Nephron progenitor cell (in vitro differentiated cells): ENCODE results near the gene HERPUD1.
A peak's percentile ranks its signal among the peaks of the same experiment; 100 is the strongest.

Experiments used
- DNase-seq: peaks from one replicate; pipeline ENCODE4 v3.0.0; 2021
- H3K27ac Mint-ChIP-seq: 2 replicates; pipeline ENCODE4 v1.8.0; 2021; ENCODE audit warnings: mild to moderate bottlenecking, moderate library complexity, mixed read lengths
- H3K27me3 Mint-ChIP-seq: 2 replicates; pipeline ENCODE4 v1.8.0; 2021; ENCODE audit warnings: mild to moderate bottlenecking, low read depth, mixed read lengths; ENCODE audit not compliant: poor library complexity
- H3K36me3 Mint-ChIP-seq: 2 replicates; pipeline ENCODE4 v1.8.0; 2021; ENCODE audit warnings: low read depth, mixed read lengths
- H3K4me1 Mint-ChIP-seq: 2 replicates; pipeline ENCODE4 v1.8.0; 2021; ENCODE audit warnings: mixed read lengths
- H3K4me3 Mint-ChIP-seq: 2 replicates; pipeline ENCODE4 v1.8.0; 2021; ENCODE audit warnings: mild to moderate bottlenecking, moderate library complexity, mixed read lengths
- H3K9me3 Mint-ChIP-seq: 2 replicates; pipeline ENCODE4 v1.8.0; 2021; ENCODE audit warnings: mild to moderate bottlenecking, moderate library complexity, mixed read lengths
- CTCF ChIP-seq: fragments of 200-600 bp; sonication (generic); IDR thresholded peaks from 2 replicates; pipeline ENCODE4 v1.5.0; 2021; ENCODE audit warnings: antibody characterized with exemption

HERPUD1 gene

GRCh38 chr16:56956756-56957155, 24.8 kb downstream of the HERPUD1 start:
- H3K4me1 Mint-ChIP-seq, result peaks cover 14% of the 10 kb centered on the region
- no peaks in the 10 kb centered on the region for H3K36me3 Mint-ChIP-seq
- no peak for DNase-seq
- no peak for TF ChIP-seq CTCF
- H3K27me3 Mint-ChIP-seq, result peaks cover 22% of the 10 kb centered on the region
- no peak overlapping the region for H3K27ac Mint-ChIP-seq
- peaks cover 5% of the 10 kb centered on the region for H3K9me3 Mint-ChIP-seq
- H3K4me3 Mint-ChIP-seq, result no peak overlapping the region

- TF ChIP-seq CTCF, result no peak
- H3K36me3 Mint-ChIP-seq, result no peaks in the 10 kb centered on the region
- peaks cover 4% of the 10 kb centered on the region for H3K9me3 Mint-ChIP-seq
- no peak overlapping the region for H3K27ac Mint-ChIP-seq
- no peak for DNase-seq
- peaks cover 21% of the 10 kb centered on the region for H3K27me3 Mint-ChIP-seq
- peaks cover 3% of the 10 kb centered on the region for H3K4me1 Mint-ChIP-seq
- no peak overlapping the region for H3K4me3 Mint-ChIP-seq
These were observed 28.8 kb downstream of the HERPUD1 start for GRCh38 chr16:56960681-56961281.

- TF ChIP-seq CTCF, result no peak
- Mint-ChIP-seq H3K4me1 (peaks cover 6% of the 10 kb centered on the region), H3K36me3 (no peaks in the 10 kb centered on the region)
These were observed 29.4 kb downstream of the HERPUD1 start for GRCh38 chr16:56961386-56961785.

GRCh38 chr16:56961851-56962281, 29.9 kb downstream of the HERPUD1 start, which contains the start of gene CETP:
Gene CETP, plus strand, starts transcription at chr16:56961950. Its CDS starts 30 bp downstream, at chr16:56961980.
- peaks cover 18% of the 10 kb centered on the region for H3K27me3 Mint-ChIP-seq
- no peak within 1 kb of the TSS for H3K27ac Mint-ChIP-seq
- no peak for TF ChIP-seq CTCF
- no peak for DNase-seq
- peaks cover 6% of the 10 kb centered on the region for H3K4me1 Mint-ChIP-seq
- no peak within 1 kb of the TSS for H3K4me3 Mint-ChIP-seq
- H3K9me3 Mint-ChIP-seq, result no peaks in the 10 kb centered on the region
- no peaks in the 10 kb centered on the region for H3K36me3 Mint-ChIP-seq

More at GRCh38 chr16:56961386-56961785, 29.4 kb downstream of the HERPUD1 start:
- Mint-ChIP-seq H3K9me3 (no peaks in the 10 kb centered on the region), H3K4me3 (no peak overlapping the region), H3K27ac (no peak overlapping the region), H3K27me3 (peaks cover 21% of the 10 kb centered on the region)
- no peak for DNase-seq

- peaks cover 21% of the 10 kb centered on the region for H3K27me3 Mint-ChIP-seq
- H3K4me1 Mint-ChIP-seq, result peaks cover 6% of the 10 kb centered on the region
- no peaks in the 10 kb centered on the region for H3K36me3 Mint-ChIP-seq
- no peak overlapping the region for H3K4me3 Mint-ChIP-seq
- peak; percentile 94 for DNase-seq
- H3K9me3 Mint-ChIP-seq, result no peaks in the 10 kb centered on the region
- no peak overlapping the region for H3K27ac Mint-ChIP-seq
- TF ChIP-seq CTCF, result peak; percentile 95
These were observed 32.6 kb downstream of the HERPUD1 start for GRCh38 chr16:56964243-56965148.
